Fibroblast of peridontal ligament (primary cell): ENCODE results near the gene CANX.
"Not testable (repeated sequence)": the region's sequence is repeated elsewhere in the genome, so short reads cannot be mapped to it uniquely, and the experiment has no call there.

Experiments
- DNase-seq: peaks from one replicate; pipeline ENCODE4 v3.0.0-alpha.2; 2010; ENCODE audit errors: extremely low read depth

CANX gene, protein sequence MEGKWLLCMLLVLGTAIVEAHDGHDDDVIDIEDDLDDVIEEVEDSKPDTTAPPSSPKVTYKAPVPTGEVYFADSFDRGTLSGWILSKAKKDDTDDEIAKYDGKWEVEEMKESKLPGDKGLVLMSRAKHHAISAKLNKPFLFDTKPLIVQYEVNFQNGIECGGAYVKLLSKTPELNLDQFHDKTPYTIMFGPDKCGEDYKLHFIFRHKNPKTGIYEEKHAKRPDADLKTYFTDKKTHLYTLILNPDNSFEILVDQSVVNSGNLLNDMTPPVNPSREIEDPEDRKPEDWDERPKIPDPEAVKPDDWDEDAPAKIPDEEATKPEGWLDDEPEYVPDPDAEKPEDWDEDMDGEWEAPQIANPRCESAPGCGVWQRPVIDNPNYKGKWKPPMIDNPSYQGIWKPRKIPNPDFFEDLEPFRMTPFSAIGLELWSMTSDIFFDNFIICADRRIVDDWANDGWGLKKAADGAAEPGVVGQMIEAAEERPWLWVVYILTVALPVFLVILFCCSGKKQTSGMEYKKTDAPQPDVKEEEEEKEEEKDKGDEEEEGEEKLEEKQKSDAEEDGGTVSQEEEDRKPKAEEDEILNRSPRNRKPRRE

DNA sequence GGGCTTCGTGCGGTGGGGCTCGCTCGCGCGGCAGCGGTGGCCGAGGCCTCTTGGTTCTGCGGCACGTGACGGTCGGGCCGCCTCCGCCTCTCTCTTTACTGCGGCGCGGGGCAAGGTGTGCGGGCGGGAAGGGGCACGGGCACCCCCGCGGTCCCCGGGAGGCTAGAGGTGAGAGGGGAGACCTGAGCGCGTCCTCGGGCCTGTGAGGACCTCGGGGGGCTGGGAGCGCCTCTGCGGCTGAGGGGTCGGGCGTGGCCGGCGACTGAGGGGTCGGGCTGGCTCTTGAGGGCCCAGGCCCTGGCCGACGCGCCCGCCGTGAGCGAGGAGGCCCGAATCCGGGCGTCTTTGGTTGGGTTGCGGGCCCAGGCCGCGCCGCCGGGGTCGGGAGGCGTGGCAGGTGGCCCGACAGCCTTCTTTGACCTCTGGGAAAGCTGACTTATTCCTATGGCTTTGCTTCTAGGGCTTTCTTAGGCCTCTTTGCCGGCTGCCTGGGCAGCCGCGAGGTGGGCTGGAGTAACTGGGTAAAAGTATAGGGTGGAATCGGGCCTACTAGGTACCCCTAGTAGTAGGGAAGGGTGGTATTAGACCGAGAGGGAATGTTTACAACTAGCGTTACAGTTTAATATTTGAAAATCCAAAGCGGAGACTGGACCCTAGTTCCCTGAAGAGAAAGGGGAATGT is at the start of gene CANX:
Gene CANX, plus strand, starts transcription at position 33 of the 681 bp plus-strand sequence. CDS start 6,715 bp downstream, outside the sequence.
- DNase-seq = peak; percentile 14

DNA sequence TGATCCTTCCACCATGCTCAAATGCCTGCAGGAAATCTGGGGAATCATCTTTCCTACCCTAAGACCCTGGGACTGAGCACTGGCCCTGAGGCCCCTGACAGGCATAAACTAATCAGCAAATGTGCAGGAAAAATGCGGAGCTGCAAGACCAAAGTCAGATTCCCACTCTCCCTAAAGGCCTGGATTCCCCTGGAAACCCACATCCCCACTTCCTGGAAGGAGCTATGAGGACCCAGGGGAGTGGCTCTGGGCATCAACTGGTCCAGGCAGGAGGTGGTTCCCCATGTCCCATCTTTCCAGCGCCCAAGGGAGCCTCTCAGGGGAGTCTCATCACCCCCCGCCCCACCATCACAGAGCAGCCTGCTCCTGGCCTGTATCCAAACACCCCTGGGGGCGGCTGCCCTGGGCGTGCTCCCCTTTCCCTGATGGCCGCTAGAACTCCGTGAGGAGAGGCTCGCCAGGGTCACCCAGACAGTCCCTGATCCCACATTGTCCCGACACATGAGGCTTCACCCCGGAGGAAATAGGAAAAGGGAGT is 49.5 kb upstream of the CANX start:
- DNase-seq = not testable (repeated sequence)

DNA sequence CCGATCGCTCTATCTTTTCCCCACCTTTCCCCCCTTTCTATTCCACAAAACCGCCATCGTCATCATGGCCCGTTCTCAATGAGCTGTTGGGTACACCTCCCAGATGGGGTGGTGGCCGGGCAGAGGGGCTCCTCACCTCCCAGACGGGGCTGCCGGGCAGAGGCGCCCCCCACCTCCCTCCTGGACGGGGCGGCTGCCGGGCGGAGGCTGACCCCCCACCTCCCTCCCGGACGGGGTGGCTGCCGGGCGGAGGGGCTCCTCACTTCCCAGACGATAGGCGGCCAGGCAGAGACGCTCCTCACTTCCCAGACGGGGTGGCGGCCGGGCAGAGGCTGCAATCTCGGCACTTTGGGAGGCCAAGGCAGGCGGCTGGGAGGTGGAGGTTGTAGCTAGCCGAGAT is 48.5 kb upstream of the CANX start:
- not testable (repeated sequence) for DNase-seq

DNA sequence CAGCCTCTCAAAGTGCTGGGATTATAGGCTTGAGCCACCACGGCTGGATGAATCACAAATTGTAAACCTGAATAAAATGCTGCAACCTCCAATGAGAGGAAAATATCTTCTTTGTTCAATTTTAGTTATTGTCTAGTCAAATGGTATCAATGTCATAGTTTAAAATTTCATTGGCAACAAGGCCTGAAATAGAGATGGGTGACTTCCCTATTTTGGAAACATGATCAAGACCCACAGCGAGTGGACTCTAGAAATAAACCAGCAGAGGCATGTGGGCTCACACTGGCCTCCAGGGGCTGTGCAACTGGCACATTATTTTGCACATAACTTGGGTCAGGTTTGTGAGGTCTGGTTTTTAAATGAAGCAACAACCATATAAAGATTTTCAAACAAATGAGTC is 45.6 kb upstream of the CANX start:
- not testable (repeated sequence) for DNase-seq

DNA sequence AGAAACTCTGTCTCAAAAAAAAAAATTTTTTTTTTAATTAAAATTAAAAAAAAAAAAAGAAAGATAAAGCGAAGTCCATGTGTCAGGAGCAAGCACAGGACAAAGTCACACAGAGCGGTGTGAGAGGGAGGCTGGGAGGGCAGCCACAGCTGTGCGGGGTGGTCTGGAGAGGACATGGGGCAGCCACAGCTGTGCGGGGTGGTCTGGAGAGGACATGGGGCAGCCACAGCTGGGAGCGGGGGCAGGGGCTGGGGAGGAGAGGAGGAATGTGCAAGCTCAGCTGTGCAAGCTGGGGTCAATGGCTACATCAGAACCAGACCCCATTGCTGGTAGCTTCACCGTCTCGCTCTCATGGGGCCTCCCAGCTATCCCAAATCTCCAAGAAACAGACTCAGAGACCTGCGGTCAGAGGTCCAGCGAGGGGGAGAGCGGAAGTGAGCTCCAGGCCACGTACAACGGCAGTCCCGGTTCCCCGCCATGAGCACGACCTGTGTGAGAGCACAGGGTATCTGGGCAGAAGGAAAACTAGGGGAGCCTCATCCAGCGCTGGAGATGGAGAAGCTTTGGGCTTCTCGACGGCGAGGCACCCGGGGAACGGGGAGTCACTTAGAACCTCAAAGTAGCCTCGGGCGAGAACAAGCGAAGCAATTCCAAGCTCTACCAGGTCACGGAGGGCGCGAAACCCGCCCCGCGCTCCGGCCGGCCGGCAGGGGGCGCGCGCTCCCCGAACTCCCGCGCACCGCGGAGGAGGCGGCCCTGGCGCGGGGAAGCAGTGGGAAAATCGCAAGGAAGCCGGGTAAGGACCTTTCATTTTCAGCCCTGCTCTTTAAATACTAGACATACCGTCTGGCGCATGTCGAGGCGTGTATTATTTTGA is 41.2 kb upstream of the CANX start:
- not testable (repeated sequence) for DNase-seq

DNA sequence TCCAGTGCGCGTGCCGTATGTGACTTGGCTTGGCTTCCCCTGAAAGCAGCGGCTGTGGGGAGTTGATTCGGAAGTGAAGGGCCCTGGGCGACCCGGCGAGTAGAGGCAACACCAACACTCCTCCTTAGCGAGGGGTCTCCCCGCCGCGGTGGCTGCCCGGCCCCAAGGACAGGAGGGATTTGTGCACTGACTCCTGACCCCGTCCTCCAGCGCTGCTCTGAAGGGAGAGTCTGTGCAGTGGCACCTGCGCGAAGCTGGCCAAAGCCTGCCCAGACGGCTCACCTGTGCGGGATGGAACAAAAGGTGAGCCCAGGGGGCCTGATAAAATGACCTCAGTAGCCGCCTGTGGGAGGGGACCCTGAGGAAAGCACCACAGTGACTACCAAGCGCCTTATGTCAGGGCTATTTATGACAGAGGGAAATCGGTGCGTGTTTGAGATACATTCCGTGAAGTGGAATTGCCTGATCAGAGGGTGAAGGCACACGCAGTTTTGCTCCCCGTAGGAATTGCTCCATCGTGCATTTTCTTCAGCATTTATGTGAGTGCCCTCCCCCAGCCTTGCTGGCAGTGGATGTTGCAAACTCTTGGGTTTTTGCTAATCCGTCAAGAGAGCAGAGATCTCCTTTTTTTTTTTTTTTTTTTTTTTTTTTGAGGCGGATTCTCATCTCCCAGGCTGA is 40.4 kb upstream of the CANX start:
- DNase-seq = peak; percentile 58

DNA sequence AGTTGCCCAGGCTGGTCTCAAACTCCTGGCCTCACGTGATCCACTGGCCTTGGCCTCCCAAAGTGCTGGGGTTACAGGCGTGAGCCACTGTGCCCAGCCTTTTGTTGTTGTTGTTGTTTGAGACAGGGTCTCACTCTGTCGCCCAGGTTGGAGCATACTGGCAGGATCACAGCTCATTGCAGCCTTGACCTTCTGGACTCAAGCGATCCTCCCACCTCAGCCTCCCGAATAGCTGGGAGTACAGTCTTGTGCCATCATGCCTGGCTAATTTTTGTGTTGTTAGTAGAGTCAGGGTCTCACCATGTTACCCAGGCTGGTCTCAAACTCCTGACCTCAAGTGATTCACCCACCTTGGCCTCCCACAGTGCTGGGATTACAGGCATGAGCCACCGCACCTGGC is 37.1 kb upstream of the CANX start:
- not testable (repeated sequence) for DNase-seq

DNA sequence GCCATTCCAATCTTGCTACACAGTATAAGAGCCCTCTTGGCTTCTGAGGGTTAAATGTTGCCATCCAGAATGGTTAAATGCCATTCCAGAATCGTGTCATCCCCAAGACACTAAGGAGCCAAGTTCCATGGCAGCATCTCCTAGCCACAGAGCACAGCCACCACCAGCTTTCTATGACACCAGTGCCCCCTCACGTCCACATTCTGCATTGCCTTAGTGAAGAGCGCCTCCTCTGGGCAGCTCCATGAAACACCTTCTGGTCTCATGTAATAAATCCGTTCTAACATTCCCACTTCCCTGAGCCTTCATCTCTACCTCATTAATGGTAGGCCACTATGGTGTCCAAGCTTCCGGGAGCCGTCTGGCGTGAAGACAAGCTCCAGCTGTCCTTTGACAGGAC is 30.4 kb upstream of the CANX start:
- DNase-seq = peak; percentile 42

DNA sequence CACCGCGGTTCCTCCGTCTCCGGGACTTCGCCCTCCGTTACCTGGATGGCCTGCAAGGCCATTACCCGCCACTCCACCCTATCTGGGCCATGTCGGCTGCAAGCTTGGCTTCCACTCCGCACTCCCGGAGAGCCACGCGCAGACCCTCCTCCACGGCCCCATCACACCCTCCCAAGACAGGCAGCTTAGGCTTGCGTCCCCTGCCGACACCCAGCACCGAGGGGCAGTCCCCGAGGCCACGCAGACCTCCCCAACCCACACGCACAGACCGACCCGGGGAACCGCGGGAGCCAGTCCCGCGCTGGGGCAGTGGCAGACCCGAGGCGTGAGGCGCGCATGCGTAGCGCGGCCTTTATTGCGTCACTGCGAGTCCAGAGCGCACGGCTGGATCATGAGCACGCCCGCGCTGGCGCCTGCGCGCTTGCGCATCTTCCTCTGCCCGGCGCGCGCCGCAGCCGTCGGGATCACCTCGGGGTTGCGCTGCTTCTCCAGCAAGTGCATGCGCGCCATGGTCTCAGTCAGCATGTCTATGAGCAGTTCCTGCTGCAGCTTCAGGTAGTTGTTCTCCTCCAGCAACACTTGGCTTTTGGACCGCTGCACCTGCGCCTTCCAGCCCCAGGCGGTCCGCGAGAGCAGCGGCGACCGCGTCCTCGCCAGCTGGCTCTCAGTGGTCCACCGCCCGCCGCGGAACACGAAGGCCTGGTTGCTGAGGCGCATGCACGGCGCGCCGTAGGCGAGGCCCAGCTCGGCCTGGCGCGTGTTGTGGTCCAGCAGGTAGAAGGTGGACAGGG is 20.3 kb upstream of the CANX start:
- peak; percentile 93 for DNase-seq

DNA sequence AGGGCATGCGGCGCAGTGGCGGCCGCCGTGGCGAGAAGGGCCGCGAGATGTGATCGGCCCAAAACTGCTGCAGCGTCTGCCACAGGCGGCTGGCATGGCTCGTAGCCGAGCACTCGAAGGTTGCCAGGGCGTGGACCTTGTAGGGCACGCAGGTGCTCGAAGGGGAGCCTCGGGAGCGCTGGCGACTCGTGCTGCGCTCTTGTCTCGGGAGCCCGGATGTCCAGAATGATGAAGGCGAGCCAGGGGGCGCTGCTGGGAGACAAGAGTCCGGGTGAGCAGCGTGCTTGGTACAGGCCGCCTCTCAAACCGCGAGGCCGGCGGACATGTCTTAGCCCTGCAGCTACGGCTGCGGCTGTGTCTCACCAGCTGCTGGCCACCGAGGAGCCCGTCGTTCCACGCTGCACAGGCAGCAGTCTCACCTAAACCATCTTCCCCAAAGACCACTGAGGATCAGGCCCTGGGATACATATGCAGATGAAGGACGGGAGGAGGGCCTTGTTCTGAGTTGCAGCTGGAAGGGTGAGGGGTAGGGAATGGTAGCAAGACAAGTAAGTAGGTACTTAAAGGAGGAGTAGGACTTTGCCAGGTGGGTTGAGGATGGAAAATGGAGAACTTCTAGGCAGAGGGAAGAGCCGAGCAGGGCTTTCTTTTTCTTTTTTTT is 19.6 kb upstream of the CANX start:
- DNase-seq = peak; percentile 49

DNA sequence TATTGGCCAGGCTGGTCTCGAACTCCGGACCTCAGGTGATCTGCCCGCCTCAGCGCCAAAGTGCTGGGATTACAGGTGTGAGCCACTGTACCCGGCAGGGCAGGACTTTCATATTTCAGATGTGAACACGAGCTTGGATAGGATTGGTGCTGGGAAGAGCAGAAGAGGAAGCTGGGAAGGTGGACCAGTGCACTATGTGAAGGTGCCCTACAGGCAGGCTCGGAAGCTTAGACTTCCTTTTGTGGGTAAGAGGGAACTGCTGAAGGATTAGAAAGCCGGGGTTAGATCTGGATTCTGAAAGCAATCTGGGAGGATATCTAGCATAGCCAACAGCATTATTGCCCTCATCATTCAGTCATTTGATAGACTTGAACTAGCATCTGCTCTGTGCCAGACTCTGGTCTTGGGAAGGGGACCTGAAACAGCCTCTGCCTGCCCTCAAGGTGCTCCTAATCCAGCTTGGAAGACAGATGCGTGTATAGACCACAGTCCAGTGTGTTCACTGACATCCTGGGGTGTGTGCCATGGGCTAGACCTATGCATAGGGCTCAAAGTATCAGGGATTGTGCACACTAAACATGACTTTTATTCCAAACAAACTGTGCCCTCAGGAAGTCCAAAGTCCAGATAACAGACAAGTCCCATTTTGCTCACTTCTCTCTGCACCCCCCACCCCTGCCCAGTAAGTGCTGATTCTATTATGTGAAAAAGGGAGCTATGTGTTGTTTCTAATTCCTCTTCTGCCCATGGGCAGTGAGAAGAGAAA is 18.6 kb upstream of the CANX start:
- DNase-seq = no peak

DNA sequence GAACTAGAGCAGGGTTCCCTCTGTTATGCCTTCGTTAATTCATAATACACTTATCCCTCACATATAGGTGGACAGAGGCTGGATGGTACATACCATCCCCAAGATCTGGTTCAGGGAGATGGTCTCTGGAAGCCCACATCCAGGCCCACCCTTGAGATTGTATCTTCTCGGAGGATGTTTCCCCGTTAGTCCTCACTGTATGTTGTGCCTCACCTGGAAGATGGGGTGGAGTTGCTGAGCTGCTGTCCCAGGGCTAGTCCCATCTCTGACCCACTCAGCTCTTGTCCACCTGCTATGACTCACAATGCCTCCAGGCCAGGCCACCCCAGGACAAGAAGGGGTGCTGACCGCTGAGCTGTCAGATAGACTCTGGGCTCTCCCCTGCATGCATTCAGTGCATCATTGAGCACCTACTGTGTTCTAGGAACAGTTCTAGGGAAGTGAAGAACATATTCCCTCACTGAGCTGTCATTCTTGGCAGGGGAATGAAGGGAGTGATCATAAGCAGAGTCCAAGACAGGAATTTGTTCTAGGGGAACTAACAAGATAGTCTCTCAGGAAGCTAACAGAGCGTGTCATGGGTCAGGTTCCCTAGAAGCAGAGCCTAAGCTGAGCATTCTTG is 17.9 kb upstream of the CANX start, which contains the start of gene CBY3:
Gene CBY3, minus strand, starts transcription at position 255 of the 622 bp plus-strand sequence. Its CDS starts 116 bp downstream, at position 139.
- no peak for DNase-seq

DNA sequence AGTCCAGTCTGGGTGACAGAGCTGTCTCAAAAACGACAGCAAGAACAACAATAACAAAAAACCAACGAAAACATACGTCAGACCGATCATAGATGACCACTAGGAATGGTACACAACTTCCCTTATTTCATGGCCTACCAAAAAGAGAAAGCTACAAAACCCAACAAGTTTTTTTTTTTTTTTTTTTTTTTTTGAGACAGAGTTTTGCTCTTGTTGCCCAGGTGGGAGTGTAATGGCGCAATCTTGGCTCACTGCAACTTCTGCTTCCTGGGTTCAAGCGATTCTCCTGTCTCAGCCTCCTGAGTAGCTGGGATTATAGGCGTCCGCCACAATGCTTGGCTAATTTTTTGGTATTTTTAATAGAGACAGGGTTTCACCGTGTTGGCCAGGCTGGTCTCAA is 9.6 kb upstream of the CANX start:
- DNase-seq = not testable (repeated sequence)

DNA sequence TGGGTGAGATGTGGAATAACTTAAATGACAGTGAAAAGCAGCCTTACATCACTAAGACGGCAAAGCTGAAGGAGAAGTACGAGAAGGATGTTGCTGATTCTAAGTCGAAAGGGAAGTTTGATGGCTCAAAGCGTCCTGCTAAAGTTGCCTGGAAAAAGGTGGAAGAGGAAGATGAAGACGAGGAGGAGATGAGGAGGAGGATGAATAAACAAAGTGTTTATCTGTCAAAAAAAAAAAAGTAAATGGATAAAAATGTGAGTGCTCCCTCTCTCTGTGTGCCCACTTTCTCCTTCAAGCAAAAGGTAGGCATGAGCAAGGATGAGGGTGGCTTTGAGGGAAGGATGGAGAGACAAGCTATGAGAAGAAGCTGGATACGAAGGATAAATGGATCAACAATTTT is 4.2 kb upstream of the CANX start:
- DNase-seq = no peak

DNA sequence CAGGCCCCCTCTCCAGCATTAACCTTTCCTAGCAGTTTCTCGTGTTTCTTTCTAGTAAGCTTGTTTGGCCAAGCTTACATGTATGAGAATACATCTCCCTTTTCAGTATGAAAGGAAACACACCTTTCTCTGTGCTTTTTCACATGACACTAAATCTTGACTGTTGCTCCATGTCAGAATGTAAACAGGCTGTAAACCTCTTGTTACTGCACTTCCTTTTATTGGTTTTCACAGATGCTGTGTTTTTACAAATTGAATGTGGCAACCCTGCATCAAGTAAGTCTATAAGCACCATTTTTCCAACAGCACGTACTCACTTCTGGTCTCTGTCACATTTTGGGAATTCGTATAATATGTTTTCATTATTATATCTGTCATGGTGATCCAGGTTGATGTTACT is 2.2 kb upstream of the CANX start:
- no peak for DNase-seq

DNA sequence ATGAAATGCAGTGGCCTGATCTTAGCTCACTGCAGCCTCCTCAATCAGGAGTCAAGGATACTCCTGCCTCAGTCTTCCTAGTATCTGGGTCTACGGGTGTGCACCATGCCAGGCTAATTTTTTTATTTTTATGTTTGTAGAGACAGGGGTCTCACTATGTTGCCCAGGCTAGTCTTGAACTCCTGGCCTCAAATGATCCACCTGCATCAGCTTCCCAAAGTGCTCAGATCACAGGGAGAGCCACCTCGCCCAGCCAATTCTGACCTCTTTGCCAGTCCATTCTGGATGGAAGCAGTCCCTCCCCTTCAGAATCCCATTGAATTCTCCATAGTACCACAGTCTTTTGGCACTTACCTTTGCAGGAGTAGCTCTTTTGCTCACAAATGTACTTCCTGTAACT is 1.7 kb upstream of the CANX start:
- no peak for DNase-seq

DNA sequence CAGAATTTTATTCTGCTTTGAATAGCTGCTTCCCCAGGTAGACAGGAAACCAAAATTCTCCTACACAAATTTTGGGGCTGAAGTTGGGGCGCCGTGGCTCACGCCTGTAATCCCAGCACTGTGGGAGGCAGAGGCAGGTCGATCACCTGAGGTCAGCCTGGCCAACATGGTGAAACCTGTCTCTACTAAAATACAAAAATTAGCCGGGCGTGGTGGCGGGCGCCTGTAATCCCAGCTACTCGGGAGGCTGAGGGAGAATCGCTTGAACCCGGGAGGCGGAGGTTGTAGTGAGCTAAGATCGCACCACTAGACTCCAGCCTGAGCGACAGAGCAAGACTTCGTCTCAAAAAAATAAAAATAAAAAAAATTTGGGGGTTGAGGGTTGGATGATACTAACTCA is 1.2 kb upstream of the CANX start:
- not testable (repeated sequence) for DNase-seq
